ENCODE results near the gene ALDH1A2.
A peak's percentile ranks its signal among the peaks of the same experiment; 100 is the strongest.

The ALDH1A2 gene

GRCh38 chr15:57994221-57995049, 71.1 kb downstream of the ALDH1A2 start:
- no peak for DNase-seq

- no peak for DNase-seq
Measured at GRCh38 chr15:57993409-57994145, 71.9 kb downstream of the ALDH1A2 start.

- no peak for DNase-seq
Measured at GRCh38 chr15:57992761-57993355, 72.7 kb downstream of the ALDH1A2 start.

GRCh38 chr15:57973534-57973933, 92.0 kb downstream of the ALDH1A2 start:
- no peak for DNase-seq

GRCh38 chr15:57972864-57973263, 92.6 kb downstream of the ALDH1A2 start:
- DNase-seq: no peak

GRCh38 chr15:57969996-57970395, 95.5 kb downstream of the ALDH1A2 start:
- DNase-seq: no peak

- no peak for DNase-seq
Measured at GRCh38 chr15:57969355-57969754, 96.2 kb downstream of the ALDH1A2 start.

GRCh38 chr15:57962887-57963286, 102.6 kb downstream of the ALDH1A2 start:
- peak; percentile 43 to 50 (median 47) for DNase-seq

GRCh38 chr15:57961919-57962318, 103.6 kb downstream of the ALDH1A2 start:
- no peak for DNase-seq

GRCh38 chr15:57957113-57957512, 108.4 kb downstream of the ALDH1A2 start:
- DNase-seq: peak in 1 of 3 donors; percentile 4

- no peak for DNase-seq
Measured at GRCh38 chr15:57953874-57954273, 111.6 kb downstream of the ALDH1A2 start.

- DNase-seq: no peak
Measured at GRCh38 chr15:57951328-57951932, 114.1 kb downstream of the ALDH1A2 start.

GRCh38 chr15:57950381-57950946, 115.0 kb downstream of the ALDH1A2 start:
- no peak for DNase-seq

- DNase-seq: no peak
Measured at GRCh38 chr15:57949374-57949943, 116.1 kb downstream of the ALDH1A2 start.

- no peak for DNase-seq
Measured at GRCh38 chr15:57948351-57949289, 116.9 kb downstream of the ALDH1A2 start.

- no peak for DNase-seq
Measured at GRCh38 chr15:57947781-57948180, 117.7 kb downstream of the ALDH1A2 start.

- no peak for DNase-seq
Measured at GRCh38 chr15:57947282-57947681, 118.2 kb downstream of the ALDH1A2 start.

- no peak for DNase-seq
Measured at GRCh38 chr15:57946491-57947048, 118.9 kb downstream of the ALDH1A2 start.

- DNase-seq: no peak
Measured at GRCh38 chr15:57945616-57946015, 119.9 kb downstream of the ALDH1A2 start.

- no peak for DNase-seq
Measured at GRCh38 chr15:57943754-57944420, 121.6 kb downstream of the ALDH1A2 start.
